ENCODE results near the gene ATP5F1D. TPM values are rescaled to one million over a fixed set of nuclear protein-coding genes. Genes with fewer than 3 reads are reported as not detected.

Gene ATP5F1D
- total and polyA plus RNA-seq, 2 of the 13 experiments (the other 11 are each of a cell fraction or from before 2014, with no cell fraction given): 39.4 to 78.7 TPM

DNA sequence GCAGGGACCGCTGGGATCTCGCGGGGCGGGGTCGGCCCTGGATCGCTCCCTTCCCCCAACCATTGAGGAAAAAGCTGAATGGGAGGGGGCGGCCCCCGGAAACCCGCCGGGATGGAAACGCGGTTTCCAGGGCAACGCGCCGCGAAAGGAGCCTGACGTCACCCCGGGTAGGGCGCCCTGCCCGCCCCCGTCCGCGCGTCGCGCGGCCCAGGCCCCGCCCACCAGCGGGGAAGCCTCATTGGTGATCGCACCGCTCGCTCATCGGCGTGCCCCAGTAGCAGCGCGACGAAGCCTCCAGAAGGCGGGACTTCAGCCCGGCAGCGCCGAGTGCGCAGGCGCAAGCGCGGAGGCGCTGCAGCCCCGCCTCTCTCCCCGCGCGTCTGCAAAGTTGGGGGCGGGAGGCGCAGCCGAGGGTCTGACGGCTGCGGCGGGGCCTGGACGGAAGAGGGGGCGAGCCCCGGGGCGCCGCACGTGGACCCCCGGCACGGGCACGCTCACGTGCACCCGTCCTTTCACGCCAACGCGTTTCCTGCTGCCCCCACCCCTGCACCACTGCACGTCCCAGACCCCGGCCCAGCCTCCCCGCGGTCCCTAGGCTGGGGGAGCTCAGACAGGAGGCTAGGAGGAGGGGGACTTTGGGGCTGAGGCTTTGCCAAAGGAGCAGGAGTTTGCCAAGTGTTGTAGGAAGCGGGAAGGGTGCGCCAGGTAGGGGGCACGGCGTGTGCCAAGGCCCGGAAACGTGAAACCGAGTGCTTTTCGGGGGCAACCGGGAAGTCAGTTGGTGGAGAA lies 19.4 kb downstream of the ATP5F1D start (continued):
- no peak for TF ChIP-seq ZNF589 (CRISPR knock-in tag; conservative IDR thresholded peaks at IDR 0.05)
- TF ChIP-seq ADNP (CRISPR knock-in tag; IDR thresholded peaks at IDR 0.05): no peak
- TF ChIP-seq HBP1 (CRISPR knock-in tag; IDR thresholded peaks at IDR 0.05; ENCODE audit: low read depth): no peak
- no peak for TF ChIP-seq HNF1B (CRISPR knock-in tag; IDR thresholded peaks at IDR 0.05)
- TF ChIP-seq EZH2 (conservative IDR thresholded peaks at IDR 0.05; ENCODE audit: low read depth, low read length): no peak
- TF ChIP-seq, protein P1, sequence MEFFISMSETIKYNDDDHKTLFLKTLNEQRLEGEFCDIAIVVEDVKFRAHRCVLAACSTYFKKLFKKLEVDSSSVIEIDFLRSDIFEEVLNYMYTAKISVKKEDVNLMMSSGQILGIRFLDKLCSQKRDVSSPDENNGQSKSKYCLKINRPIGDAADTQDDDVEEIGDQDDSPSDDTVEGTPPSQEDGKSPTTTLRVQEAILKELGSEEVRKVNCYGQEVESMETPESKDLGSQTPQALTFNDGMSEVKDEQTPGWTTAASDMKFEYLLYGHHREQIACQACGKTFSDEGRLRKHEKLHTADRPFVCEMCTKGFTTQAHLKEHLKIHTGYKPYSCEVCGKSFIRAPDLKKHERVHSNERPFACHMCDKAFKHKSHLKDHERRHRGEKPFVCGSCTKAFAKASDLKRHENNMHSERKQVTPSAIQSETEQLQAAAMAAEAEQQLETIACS (CRISPR knock-in tag; IDR thresholded peaks at IDR 0.05): 0 out of 2 replicates have a peak, but pooled peaks have one; percentile 45
- no peak for TF ChIP-seq SIX4 (CRISPR knock-in tag; IDR thresholded peaks at IDR 0.05)
- no peak for TF ChIP-seq NFE2L2 (IDR thresholded peaks at IDR 0.05; ENCODE audit: low read length)
- TF ChIP-seq SNAPC5 (CRISPR knock-in tag; IDR thresholded peaks at IDR 0.05; ENCODE audit: borderline replicate concordance): no peak
- no peak for TF ChIP-seq ZBTB34 (CRISPR knock-in tag; IDR thresholded peaks at IDR 0.05)
- TF ChIP-seq GRHL1 (CRISPR knock-in tag; conservative IDR thresholded peaks at IDR 0.05): no peak
- no peak for TF ChIP-seq CREBL2 (CRISPR knock-in tag; IDR thresholded peaks at IDR 0.05; ENCODE audit: borderline replicate concordance)
- TF ChIP-seq, protein P2, sequence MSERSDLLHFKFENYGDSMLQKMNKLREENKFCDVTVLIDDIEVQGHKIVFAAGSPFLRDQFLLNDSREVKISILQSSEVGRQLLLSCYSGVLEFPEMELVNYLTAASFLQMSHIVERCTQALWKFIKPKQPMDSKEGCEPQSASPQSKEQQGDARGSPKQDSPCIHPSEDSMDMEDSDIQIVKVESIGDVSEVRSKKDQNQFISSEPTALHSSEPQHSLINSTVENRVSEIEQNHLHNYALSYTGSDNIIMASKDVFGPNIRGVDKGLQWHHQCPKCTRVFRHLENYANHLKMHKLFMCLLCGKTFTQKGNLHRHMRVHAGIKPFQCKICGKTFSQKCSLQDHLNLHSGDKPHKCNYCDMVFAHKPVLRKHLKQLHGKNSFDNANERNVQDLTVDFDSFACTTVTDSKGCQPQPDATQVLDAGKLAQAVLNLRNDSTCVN (CRISPR knock-in tag; IDR thresholded peaks at IDR 0.05; ENCODE audit: borderline replicate concordance): no peak; the same call in 1 of the 2 replicates
- no peak; the same call in 1 of the 2 replicates for TF ChIP-seq ZNF253 (CRISPR knock-in tag; IDR thresholded peaks at IDR 0.05; ENCODE audit: borderline replicate concordance)
- TF ChIP-seq ZNF34 (CRISPR knock-in tag; IDR thresholded peaks at IDR 0.05; ENCODE audit: borderline replicate concordance): no peak
- 0 out of 2 replicates have a peak, but pooled peaks have one; percentile 20 for TF ChIP-seq RFX5 (IDR thresholded peaks at IDR 0.05; ENCODE audit: low read depth, low read length)
- TF ChIP-seq ZBTB1 (CRISPR knock-in tag; IDR thresholded peaks at IDR 0.05; ENCODE audit: borderline replicate concordance): no peak
- TF ChIP-seq POGZ (CRISPR knock-in tag; IDR thresholded peaks at IDR 0.05): no peak; the same call in 1 of the 2 replicates
- no peak for TF ChIP-seq CBX5 (CRISPR knock-in tag; IDR thresholded peaks at IDR 0.05; ENCODE audit: borderline replicate concordance)
- TF ChIP-seq HMGA1 (CRISPR knock-in tag; conservative IDR thresholded peaks at IDR 0.05): no peak

Measured in HepG2 (cell line).